Esophagus muscularis mucosa (tissue), 3 donors: Measurements from ENCODE around the gene GPC5.

ENCODE experiments used
- CTCF ChIP-seq, 3 experiments: fragments of 200-600 bp in 2 of 3; fragments of 450-650 bp in 1 of 3; sonication (generic) in 2 of 3; IDR thresholded peaks; one replicate each; pipeline ENCODE4 v1.5.1; 2017 to 2019; ENCODE audit warnings: antibody characterized with exemption in 3 of 3, mild to moderate bottlenecking in 2 of 3, moderate library complexity in 1 of 3
- POLR2A ChIP-seq: fragments of 450-650 bp; IDR thresholded peaks from one replicate; pipeline ENCODE4 v1.6.1; 2017; ENCODE audit warnings: antibody characterized with exemption, moderate library complexity, mild to moderate bottlenecking, low read depth
- POLR2AphosphoS5 ChIP-seq, 2 donors: sonication (generic); formaldehyde crosslinking; IDR thresholded peaks; one replicate each; pipeline ENCODE4 v1.6.1; 2017; ENCODE audit warnings: antibody characterized with exemption in 2 of 2

DNA sequence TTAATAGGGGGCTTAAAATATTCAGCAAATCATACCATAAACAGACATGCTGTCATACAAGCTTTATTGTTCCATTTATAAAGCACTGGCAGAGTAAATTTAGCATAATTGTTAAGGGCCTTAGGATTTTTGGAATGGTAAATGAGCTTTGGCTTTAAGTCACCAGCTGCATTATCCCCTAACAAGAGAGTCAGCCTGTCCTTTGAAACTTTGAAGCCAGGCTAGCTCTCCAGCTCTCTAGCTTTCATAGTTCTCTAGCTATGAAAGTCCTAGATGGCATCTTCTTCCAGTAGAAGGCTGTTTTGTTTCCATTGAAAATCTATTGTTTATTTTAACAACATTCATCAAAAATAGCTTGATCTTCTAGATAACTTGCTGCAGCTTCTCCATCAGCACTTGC, 1407.3 kb downstream of the GPC5 start:
- TF ChIP-seq CTCF (IDR thresholded peaks at IDR 0.05) = no peak
- no peak for TF ChIP-seq POLR2AphosphoS5 (IDR thresholded peaks at IDR 0.05)
- TF ChIP-seq POLR2A = no peak
